Measurements from ENCODE around the gene GPR142. TPM values are rescaled to one million over a fixed set of nuclear protein-coding genes. Genes with fewer than 3 reads are reported as not detected.
A peak's percentile ranks its signal among the peaks of the same experiment; 100 is the strongest.

GPR142 gene
- total and polyA plus RNA-seq, 2 of the 13 experiments (the other 11 are each of a cell fraction or from before 2014, with no cell fraction given): not detected

DNA sequence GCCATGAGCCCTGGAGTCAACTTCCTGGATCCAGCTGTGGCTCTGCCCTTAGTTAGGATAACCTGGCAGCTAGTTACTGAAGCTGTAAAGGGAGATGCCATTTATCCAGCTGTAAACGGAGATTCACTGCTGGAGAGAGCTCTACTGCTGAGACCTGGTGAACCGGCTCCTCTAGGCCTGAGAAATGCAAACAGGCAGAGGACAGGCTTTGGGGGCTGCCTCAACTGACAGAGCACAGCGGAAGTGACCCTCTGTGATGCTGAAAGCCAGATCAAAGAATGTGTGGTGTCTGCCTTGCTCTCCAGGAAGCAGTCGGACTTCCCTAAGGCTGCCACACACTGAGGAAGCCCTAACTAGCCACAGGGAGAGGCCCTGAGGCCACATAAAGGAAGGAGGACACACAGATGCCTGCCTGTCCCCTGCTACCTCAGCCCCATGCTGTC is 42.7 kb downstream of the GPR142 start (continued):
- no peak for TF ChIP-seq NCOA5 (CRISPR knock-in tag; IDR thresholded peaks at IDR 0.05)
- no peak for TF ChIP-seq SATB2 (CRISPR knock-in tag; IDR thresholded peaks at IDR 0.05)
- 0 out of 2 replicates have a peak, but pooled peaks have one; percentile 30 for TF ChIP-seq ZNF501 (CRISPR knock-in tag; IDR thresholded peaks at IDR 0.05)
- no peak for TF ChIP-seq ZNF546 (CRISPR knock-in tag; conservative IDR thresholded peaks at IDR 0.05)
- TF ChIP-seq THAP11 (CRISPR knock-in tag; IDR thresholded peaks at IDR 0.05): no peak
- TF ChIP-seq ZMYM4 (CRISPR knock-in tag; IDR thresholded peaks at IDR 0.05): no peak
- no peak for TF ChIP-seq SOX6 (IDR thresholded peaks at IDR 0.05)
- TF ChIP-seq SOX6 (CRISPR knock-in tag; IDR thresholded peaks at IDR 0.05): 0 out of 2 replicates have a peak, but pooled peaks have one; percentile 26
- no peak for TF ChIP-seq CCAR2 (optimal IDR thresholded peaks at IDR 0.05; ENCODE audit: low read depth, low read length)
- TF ChIP-seq ZNF672 (CRISPR knock-in tag; IDR thresholded peaks at IDR 0.05): no peak
- TF ChIP-seq, protein P1, sequence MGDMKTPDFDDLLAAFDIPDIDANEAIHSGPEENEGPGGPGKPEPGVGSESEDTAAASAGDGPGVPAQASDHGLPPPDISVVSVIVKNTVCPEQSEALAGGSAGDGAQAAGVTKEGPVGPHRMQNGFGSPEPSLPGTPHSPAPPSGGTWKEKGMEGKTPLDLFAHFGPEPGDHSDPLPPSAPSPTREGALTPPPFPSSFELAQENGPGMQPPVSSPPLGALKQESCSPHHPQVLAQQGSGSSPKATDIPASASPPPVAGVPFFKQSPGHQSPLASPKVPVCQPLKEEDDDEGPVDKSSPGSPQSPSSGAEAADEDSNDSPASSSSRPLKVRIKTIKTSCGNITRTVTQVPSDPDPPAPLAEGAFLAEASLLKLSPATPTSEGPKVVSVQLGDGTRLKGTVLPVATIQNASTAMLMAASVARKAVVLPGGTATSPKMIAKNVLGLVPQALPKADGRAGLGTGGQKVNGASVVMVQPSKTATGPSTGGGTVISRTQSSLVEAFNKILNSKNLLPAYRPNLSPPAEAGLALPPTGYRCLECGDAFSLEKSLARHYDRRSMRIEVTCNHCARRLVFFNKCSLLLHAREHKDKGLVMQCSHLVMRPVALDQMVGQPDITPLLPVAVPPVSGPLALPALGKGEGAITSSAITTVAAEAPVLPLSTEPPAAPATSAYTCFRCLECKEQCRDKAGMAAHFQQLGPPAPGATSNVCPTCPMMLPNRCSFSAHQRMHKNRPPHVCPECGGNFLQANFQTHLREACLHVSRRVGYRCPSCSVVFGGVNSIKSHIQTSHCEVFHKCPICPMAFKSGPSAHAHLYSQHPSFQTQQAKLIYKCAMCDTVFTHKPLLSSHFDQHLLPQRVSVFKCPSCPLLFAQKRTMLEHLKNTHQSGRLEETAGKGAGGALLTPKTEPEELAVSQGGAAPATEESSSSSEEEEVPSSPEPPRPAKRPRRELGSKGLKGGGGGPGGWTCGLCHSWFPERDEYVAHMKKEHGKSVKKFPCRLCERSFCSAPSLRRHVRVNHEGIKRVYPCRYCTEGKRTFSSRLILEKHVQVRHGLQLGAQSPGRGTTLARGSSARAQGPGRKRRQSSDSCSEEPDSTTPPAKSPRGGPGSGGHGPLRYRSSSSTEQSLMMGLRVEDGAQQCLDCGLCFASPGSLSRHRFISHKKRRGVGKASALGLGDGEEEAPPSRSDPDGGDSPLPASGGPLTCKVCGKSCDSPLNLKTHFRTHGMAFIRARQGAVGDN (CRISPR knock-in tag; IDR thresholded peaks at IDR 0.05): peak; percentile 44
- TF ChIP-seq ZNF629 (CRISPR knock-in tag; conservative IDR thresholded peaks at IDR 0.05): no peak
- TF ChIP-seq RFX5 (IDR thresholded peaks at IDR 0.05; ENCODE audit: low read depth, low read length): no peak
- no peak for TF ChIP-seq NFIB (CRISPR knock-in tag; IDR thresholded peaks at IDR 0.05; ENCODE audit: borderline replicate concordance)
- TF ChIP-seq ZNF335 (CRISPR knock-in tag; IDR thresholded peaks at IDR 0.05): no peak
- TF ChIP-seq ZKSCAN5 (CRISPR knock-in tag; IDR thresholded peaks at IDR 0.05): no peak
- no peak for TF ChIP-seq ZFP36 (IDR thresholded peaks at IDR 0.05; ENCODE audit: borderline replicate concordance, low read depth, low read length, partially characterized antibody)
- no peak for TF ChIP-seq CREM (IDR thresholded peaks at IDR 0.05)
- TF ChIP-seq CREM (CRISPR knock-in tag; IDR thresholded peaks at IDR 0.05): no peak
- no peak for TF ChIP-seq SALL1 (CRISPR knock-in tag; IDR thresholded peaks at IDR 0.05)
- TF ChIP-seq, protein P2, sequence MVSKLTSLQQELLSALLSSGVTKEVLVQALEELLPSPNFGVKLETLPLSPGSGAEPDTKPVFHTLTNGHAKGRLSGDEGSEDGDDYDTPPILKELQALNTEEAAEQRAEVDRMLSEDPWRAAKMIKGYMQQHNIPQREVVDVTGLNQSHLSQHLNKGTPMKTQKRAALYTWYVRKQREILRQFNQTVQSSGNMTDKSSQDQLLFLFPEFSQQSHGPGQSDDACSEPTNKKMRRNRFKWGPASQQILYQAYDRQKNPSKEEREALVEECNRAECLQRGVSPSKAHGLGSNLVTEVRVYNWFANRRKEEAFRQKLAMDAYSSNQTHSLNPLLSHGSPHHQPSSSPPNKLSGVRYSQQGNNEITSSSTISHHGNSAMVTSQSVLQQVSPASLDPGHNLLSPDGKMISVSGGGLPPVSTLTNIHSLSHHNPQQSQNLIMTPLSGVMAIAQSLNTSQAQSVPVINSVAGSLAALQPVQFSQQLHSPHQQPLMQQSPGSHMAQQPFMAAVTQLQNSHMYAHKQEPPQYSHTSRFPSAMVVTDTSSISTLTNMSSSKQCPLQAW (CRISPR knock-in tag; IDR thresholded peaks at IDR 0.05): peak; percentile 36; the same call in 1 of the 2 replicates
- TF ChIP-seq, protein P3, sequence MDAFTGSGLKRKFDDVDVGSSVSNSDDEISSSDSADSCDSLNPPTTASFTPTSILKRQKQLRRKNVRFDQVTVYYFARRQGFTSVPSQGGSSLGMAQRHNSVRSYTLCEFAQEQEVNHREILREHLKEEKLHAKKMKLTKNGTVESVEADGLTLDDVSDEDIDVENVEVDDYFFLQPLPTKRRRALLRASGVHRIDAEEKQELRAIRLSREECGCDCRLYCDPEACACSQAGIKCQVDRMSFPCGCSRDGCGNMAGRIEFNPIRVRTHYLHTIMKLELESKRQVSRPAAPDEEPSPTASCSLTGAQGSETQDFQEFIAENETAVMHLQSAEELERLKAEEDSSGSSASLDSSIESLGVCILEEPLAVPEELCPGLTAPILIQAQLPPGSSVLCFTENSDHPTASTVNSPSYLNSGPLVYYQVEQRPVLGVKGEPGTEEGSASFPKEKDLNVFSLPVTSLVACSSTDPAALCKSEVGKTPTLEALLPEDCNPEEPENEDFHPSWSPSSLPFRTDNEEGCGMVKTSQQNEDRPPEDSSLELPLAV (CRISPR knock-in tag; conservative IDR thresholded peaks at IDR 0.05; ENCODE audit: low read depth): no peak
- no peak for TF ChIP-seq MIXL1 (CRISPR knock-in tag; IDR thresholded peaks at IDR 0.05)
- TF ChIP-seq ZNF598 (CRISPR knock-in tag; IDR thresholded peaks at IDR 0.05; ENCODE audit: borderline replicate concordance): no peak
- no peak for TF ChIP-seq ZNF24 (IDR thresholded peaks at IDR 0.05)

All from HepG2 (cell line).